ENCODE measurements around the gene ARRDC5. TPM values are rescaled to one million over a fixed set of nuclear protein-coding genes. Genes with fewer than 3 reads are reported as not detected.

ARRDC5 gene
- total and polyA plus RNA-seq, 2 of the 13 experiments (the other 11 are each of a cell fraction or from before 2014, with no cell fraction given) = not detected

DNA sequence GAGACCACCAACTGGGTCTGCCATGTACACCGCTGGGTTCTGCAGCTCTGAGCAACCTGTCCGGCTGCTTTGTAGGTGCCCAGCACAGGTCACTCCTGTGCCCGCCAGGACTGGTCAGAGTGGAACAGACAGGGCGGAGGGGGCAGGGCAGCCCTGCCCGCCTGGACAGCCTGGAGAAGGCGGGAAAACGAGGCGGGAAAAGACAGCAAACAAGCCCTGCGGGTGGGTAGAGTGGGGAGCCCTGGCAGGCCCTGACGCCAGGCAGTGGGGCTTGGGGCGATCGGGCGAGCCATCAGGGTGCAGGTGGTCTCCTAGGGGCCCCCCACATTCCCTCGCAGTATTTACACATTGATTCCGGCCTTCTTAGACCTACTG is 6.1 kb upstream of the ARRDC5 start:
- Histone ChIP-seq H3K27me3 (ENCODE audit: control insufficient read depth in 1 of 2, insufficient read depth in 2 of 2, low read length in 2 of 2) (no peaks in the 10 kb centered on the region), H3K79me2 (ENCODE audit: insufficient read depth, low read length) (peaks cover 35% of the 10 kb centered on the region), H2AFZ (ENCODE audit: low read length) (no peak overlapping the region), H3K4me2 (ENCODE audit: low read depth, low read length) (peak overlapping the region; percentile 85), H3K9ac (ENCODE audit: insufficient read depth, low read depth, low read length) (peak overlapping the region; percentile 68), H3K4me1 (ENCODE audit: insufficient read depth, low read length) (peaks cover 84% of the 10 kb centered on the region), H3K4me3 (replicated peaks in 1 of 3; ENCODE audit: insufficient read depth in 1 of 3, low read depth in 2 of 3, low read length in 3 of 3) (peak overlapping the region; percentile 44 to 79 (median 79)), H4K20me1 (ENCODE audit: insufficient read depth, low read length) (0 out of 2 replicates have a peak, but pooled peaks cover 2% of the 10 kb centered on the region), H3K36me3 (replicated peaks in 1 of 2; ENCODE audit: control insufficient read depth in 1 of 2, insufficient read depth in 2 of 2, low read length in 2 of 2) (peaks cover 0 to 13% of the 10 kb centered on the region in 2 experiments; a peak in 2 of 5 replicates), H3K9me3 (ENCODE audit: low read length) (no peaks in the 10 kb centered on the region), H3K27ac (ENCODE audit: extremely low read length, insufficient read depth, low read length) (peak overlapping the region; percentile 88)
- intact Hi-C loops (cut with micrococcal nuclease; ENCODE audit: unreplicated experiment) = no loop called here
- ATAC-seq (peak; percentile 44), FAIRE-seq (no peak), DNase-seq (ENCODE audit: low spot score) (peak; percentile 58)
- 2% methylated on average over 9 of the region's 15 CpGs for WGBS (ENCODE audit: low lambda C conversion rate)
- ChIA-PET CTCF (ENCODE audit: low intra/inter-chr PET ratio, low total read pairs) (no interaction called here), POLR2A (interaction anchor here (0.5 to 1.2 kb wide), 3 partner anchors 10 to 45 kb away, joined by 3 read pairs; no protein-coding TSS in a partner anchor)
- in situ Hi-C loops (cut with HindIII; ENCODE audit: extremely low pct_ligation_motif_present, low pct_unique_long_range_greater_than_20kb) = no loop called here
- BruUV-seq (replicated peaks) = no TSS peak
- TF ChIP-seq PHF21A (CRISPR knock-in tag; IDR thresholded peaks at IDR 0.05) = 0 out of 2 replicates have a peak, but pooled peaks have one; percentile 6
- no peak for TF ChIP-seq IKZF1 (IDR thresholded peaks at IDR 0.05)
- TF ChIP-seq SCMH1 (CRISPR knock-in tag; IDR thresholded peaks at IDR 0.05; ENCODE audit: borderline replicate concordance) = no peak
- TF ChIP-seq ZNF280B (CRISPR knock-in tag; IDR thresholded peaks at IDR 0.05; ENCODE audit: borderline replicate concordance) = no peak; the same call in 1 of the 2 replicates
- TF ChIP-seq, protein P1, sequence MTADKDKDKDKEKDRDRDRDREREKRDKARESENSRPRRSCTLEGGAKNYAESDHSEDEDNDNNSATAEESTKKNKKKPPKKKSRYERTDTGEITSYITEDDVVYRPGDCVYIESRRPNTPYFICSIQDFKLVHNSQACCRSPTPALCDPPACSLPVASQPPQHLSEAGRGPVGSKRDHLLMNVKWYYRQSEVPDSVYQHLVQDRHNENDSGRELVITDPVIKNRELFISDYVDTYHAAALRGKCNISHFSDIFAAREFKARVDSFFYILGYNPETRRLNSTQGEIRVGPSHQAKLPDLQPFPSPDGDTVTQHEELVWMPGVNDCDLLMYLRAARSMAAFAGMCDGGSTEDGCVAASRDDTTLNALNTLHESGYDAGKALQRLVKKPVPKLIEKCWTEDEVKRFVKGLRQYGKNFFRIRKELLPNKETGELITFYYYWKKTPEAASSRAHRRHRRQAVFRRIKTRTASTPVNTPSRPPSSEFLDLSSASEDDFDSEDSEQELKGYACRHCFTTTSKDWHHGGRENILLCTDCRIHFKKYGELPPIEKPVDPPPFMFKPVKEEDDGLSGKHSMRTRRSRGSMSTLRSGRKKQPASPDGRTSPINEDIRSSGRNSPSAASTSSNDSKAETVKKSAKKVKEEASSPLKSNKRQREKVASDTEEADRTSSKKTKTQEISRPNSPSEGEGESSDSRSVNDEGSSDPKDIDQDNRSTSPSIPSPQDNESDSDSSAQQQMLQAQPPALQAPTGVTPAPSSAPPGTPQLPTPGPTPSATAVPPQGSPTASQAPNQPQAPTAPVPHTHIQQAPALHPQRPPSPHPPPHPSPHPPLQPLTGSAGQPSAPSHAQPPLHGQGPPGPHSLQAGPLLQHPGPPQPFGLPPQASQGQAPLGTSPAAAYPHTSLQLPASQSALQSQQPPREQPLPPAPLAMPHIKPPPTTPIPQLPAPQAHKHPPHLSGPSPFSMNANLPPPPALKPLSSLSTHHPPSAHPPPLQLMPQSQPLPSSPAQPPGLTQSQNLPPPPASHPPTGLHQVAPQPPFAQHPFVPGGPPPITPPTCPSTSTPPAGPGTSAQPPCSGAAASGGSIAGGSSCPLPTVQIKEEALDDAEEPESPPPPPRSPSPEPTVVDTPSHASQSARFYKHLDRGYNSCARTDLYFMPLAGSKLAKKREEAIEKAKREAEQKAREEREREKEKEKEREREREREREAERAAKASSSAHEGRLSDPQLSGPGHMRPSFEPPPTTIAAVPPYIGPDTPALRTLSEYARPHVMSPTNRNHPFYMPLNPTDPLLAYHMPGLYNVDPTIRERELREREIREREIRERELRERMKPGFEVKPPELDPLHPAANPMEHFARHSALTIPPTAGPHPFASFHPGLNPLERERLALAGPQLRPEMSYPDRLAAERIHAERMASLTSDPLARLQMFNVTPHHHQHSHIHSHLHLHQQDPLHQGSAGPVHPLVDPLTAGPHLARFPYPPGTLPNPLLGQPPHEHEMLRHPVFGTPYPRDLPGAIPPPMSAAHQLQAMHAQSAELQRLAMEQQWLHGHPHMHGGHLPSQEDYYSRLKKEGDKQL (CRISPR knock-in tag; IDR thresholded peaks at IDR 0.05; ENCODE audit: low read depth) = no peak
- no peak for TF ChIP-seq ZFP36L2 (CRISPR knock-in tag; IDR thresholded peaks at IDR 0.05)
- peak; percentile 6; the same call in 1 of the 2 replicates for TF ChIP-seq RNF2 (conservative IDR thresholded peaks at IDR 0.05; ENCODE audit: low read depth)
- TF ChIP-seq, protein P2, sequence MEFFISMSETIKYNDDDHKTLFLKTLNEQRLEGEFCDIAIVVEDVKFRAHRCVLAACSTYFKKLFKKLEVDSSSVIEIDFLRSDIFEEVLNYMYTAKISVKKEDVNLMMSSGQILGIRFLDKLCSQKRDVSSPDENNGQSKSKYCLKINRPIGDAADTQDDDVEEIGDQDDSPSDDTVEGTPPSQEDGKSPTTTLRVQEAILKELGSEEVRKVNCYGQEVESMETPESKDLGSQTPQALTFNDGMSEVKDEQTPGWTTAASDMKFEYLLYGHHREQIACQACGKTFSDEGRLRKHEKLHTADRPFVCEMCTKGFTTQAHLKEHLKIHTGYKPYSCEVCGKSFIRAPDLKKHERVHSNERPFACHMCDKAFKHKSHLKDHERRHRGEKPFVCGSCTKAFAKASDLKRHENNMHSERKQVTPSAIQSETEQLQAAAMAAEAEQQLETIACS (CRISPR knock-in tag; IDR thresholded peaks at IDR 0.05) = no peak
- TF ChIP-seq ZNF230 (CRISPR knock-in tag; IDR thresholded peaks at IDR 0.05) = 0 out of 2 replicates have a peak, but pooled peaks have one; percentile 44
